Esophagus squamous epithelium (tissue), 4 donors: ENCODE results near the gene FAM234A.

Experiments
- CTCF ChIP-seq, 6 experiments: fragments of 450-650 bp in 4 of 6; fragments of 200-600 bp in 2 of 6; sonication (generic) in 2 of 6; IDR thresholded peaks; one replicate each; pipeline ENCODE4 v1.5.1; 2016 to 2019; ENCODE audit warnings: antibody characterized with exemption in 6 of 6, mild to moderate bottlenecking in 4 of 6, moderate library complexity in 4 of 6
- POLR2A ChIP-seq, 4 donors: fragments of 450-650 bp; IDR thresholded peaks; one replicate each; pipeline ENCODE4 v1.6.1; 2017; ENCODE audit warnings: antibody characterized with exemption in 4 of 4, mild to moderate bottlenecking in 4 of 4, moderate library complexity in 3 of 4

- no peak for TF ChIP-seq CTCF (IDR thresholded peaks at IDR 0.05)
- TF ChIP-seq POLR2A (IDR thresholded peaks at IDR 0.05) = no peak
Observed at GRCh38 chr16:272633-273546, 38.3 kb downstream of the FAM234A start.
